T-helper 9 cell (primary cell): Measurements from ENCODE around the gene ERAL1.
"Not testable (repeated sequence)": the region's sequence is repeated elsewhere in the genome, so short reads cannot be mapped to it uniquely, and the experiment has no call there.

ENCODE experiments used
- DNase-seq: peaks from one replicate; pipeline ENCODE4 v3.0.0-alpha.2; 2020
- total RNA-seq, 2 donors: gene quantifications; one replicate each; lab custom pipeline; 2026; lab: John Stamatoyannopoulos, UW

ERAL1 gene
- total RNA-seq = 8.4 to 19.5 reads per million in 2 donors

DNA sequence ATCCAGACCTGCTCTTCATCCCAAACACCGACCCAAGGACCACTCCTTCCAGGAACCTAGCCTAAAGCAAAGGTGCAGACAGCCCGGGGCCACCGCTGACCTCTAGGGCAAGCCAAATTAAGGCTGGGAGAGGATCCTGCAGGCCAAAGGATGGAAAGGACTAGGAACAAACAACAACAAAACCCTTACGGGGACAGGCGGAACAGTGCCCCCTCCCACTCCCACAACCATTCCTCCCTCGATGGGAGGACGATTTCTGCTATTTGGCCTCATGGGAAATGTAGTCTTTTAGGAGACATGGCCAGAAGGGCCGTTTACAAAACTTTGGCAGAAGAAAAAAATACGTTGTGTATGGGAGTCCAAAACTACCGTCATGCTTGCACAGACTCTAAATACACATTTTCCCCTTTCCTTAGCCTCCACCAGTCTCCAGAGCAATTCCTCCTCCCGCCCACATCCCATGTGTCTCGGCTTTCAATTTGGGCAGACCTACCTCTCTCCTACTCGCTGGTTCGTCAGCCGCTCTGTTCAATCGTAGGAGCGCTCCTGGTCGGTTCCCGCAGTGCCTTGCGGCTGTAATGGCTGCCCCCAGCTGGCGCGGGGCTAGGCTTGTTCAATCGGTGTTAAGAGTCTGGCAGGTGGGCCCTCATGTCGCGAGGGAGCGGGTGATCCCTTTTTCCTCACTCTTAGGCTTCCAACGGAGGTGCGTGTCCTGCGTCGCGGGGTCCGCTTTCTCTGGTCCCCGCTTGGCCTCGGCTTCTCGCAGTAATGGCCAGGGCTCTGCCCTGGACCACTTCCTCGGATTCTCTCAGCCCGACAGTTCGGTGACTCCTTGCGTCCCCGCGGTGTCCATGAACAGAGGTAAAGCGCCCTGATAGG is at the start of gene ERAL1:
TSS of gene ERAL1 (plus strand) at position 560 of the 879 bp plus-strand sequence. CDS start at position 579, 19 bp downstream.
- peak; percentile 74 for DNase-seq

DNA sequence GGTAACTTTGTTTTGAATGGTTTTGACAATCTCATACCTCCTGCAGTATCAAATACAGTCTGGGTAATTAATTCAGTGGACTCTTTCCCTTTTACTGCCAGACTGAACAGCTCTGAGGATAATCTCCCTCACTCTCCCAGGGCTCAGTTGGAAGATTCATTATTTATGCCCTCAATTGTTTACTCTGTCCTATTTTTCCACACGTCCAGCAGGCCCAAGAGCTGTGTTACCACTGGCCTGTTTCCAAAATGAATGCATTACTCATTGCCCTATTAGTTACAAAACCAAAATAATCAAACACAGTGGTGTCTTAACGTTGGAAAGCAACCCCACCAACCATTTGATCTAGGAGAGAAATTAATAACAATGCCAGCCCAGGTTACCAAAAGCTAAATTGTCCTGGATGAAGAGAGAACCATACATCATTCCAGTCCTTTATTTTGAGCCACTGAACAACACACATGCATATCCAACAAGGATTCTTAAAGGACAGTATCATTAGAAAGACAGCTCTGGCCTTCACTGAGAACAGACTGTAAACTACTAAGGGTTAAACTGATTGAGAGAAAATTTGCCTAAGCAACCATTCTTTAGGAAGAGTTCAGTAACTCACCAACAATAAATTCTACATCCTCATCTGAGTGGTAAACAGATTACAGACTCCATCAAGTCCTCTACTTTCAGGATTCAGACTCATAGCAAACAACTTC is 46.7 kb upstream of the ERAL1 start:
- no peak for DNase-seq

DNA sequence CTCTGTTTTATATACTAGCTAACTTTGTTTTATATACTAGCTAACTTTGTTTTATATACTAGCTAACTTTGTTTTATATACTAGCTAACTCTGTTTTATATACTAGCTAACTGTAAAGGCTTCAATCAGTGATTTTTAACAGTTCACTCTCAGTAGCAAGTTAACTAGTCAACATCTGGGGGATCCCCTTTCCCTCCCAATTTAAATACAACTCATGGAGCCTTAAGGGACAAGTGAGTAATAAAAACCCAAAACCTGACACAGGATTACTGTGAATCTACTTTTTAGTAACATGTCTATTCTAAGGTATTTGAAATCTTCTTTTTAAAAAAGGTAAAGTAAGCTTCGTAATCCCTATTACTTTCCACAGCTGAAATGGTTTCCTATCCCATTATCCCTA is 44.4 kb upstream of the ERAL1 start:
- DNase-seq = no peak

DNA sequence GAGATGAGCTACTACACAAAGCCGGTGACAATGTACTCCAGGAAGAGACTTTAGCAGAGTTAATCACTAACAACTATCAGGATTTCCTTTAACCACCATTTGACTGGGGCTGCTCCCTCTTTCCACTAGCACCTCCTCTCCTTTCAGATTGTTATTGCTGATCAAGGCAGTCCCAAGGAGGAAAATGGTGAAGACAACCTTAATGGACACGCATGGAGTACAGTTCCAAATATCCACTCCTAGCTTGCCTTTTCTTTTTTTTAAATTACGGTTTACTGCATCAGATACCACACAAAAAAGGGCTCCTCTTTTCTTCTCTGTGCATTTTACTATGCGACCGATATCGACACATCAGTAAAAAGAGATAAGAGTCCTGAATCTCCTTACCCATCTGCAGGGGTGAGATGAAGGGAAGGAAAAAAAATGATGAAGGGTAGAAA is 43.1 kb upstream of the ERAL1 start:
- no peak for DNase-seq

DNA sequence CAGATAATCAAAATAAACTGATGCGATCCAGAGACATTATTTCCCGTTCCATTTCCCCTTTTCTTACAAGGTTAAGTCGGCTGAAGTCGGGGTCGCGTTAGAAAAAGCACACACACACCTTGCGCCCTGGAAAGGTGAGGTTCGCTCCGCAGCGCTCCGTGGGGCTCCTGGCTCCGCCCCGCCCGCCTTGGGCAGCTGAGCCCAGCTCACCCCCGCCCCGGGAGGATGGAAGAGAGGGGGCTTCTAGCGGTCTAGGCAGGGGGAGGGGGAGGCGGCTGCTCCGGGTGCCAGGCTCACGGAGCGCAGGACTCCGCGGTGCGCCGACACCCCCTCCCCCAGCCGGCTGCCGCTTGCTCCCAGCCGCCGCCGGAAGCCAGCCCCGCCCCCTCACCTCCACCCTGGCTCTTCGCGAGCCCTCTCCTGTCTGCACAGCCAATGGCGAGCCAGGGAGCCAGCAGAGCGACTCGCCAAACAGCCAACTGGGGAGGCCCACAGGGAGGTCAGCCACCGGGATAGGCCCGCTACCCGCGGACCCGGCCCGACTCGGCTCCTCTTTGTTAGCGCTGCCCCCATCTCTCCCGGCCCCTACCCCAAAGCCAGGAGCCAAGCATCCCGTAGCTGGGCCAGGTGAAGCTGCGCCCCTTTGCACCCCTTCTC is 42.6 kb upstream of the ERAL1 start:
- DNase-seq = peak; percentile 96

DNA sequence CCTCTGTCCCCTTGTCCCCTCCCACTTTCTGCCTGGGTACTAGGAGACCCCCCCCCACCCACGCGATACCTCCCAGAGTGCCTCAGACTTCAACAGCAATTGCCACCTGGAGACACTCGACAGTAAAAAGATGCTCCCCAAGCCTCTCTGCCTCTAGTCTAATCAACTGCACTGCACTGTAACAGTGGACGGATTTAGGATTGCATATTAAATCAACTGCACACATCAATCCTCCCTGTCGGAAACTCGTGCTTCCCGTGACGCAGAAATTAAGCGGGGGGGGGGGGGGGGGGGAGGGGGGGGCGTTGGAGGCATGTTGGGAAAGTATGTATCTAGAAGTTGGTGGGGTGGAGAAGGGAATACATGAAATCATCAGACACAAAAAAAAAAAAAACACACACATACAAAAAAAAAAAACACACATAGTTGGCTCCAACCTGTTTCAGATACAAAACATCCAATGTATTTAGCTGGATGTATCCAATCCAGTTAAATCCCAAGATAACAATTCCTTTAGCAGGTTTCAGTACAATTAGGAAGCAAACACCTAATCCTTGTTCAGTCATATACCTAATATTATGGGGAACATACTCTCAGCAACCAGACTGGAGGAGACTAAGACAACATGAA is 42.0 kb upstream of the ERAL1 start:
- DNase-seq = no peak

DNA sequence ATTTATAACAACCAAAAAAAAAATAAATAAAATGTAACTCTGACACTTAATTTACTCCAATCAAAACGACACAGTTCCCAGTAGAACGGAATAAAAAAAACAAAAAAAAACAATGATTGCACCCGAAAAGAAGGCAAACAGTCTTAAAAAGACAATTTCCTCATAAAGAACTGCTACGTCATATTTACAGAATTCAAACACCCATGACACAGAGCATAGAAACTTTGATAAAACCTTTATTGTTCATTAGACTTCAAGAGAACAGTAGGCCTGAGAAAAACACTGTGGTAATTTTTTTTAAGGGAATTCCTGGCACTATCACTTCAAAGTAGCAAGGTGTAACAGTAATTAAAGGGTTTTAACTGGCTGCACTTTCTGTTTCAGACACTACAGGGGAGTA is 38.3 kb upstream of the ERAL1 start:
- no peak for DNase-seq

DNA sequence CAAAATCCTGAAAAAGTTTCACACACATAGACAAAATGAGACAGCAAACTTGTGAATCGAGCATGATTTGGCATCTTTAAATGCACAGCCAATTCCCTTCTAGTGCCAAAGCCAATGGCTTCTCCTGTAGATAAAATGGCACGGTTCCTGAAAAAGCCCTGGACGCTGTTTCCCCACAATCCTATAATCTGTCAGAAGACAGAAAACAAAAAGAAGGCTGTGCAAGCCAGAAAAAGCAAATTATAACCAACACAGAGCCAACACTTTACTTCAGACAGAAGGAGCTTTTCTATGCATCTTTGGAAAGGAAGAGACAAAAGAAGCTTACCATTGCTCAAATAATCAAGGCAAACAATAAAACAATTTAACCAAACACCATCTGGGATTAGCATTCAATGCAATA is 36.0 kb upstream of the ERAL1 start:
- DNase-seq = no peak

DNA sequence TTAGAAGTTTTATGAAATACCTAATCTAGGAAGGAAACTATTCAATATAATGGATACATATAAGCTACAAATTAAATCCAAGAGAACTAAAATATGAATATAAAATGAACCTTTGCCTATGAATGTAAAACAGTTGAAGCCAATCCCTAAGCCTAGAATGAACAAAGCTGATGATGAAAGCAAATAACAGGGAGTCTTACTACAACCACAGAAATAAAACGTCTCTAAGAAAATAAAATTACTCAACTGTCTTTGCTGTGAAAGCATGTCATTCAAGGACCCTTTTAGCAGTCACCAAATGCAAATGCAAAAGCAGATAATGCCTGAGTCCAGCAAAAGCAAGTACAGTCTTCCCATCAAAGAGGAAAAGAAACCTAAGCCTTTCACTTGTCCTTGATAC is 35.2 kb upstream of the ERAL1 start:
- DNase-seq = no peak

DNA sequence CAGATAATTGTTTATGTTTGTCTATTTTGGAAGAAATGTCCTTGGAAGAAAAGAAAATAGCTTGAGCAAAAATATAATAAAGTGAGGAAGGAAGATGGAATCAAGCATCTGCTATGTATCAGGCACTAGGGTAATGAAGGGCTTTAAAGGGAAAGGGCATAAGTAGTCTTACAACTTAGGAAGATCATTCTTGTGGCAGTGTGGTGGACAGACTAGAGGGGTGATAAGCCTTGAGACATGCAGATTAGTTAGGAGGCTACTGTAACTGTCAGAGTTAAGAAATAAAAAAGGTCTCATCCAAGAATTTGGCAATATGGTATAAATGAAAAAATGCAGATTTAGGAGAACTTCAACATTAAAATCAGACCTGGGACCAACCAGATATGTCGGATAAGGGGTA is 27.1 kb upstream of the ERAL1 start:
- no peak for DNase-seq

DNA sequence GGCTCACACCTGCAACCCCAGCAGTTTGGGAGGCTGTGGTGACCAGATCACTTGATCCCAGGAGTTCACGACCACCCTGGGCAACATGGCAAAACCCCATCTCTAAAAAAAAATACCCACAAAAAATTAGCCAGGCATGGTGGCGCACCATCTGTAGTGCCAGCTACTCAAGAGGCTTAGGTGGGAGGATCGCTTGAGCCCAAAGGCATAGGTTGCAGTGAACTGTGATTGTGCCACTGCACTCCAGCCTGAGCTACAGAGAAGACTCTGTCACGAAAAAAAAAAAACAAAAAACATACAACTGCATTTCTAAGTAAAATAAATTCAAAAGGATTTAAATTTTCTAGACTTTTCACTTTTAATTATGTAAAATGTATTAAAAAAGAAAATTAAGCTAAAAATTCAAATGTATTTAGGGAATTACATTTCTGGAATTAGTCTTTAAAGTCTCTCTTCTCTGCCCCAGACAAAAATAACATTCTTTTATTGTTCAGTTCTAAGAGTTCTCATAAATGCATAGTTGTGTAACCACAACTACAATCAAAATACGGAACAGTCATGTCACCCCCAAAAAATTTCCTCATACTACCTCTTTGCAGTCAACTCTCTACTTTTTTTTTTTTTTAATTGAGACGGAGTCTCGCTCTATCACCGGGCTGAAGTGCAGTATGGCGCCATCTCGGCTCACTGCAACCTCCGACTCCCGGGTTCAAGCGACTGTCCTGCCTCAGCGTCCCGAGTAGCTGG is 26.3 kb upstream of the ERAL1 start:
- no peak for DNase-seq

DNA sequence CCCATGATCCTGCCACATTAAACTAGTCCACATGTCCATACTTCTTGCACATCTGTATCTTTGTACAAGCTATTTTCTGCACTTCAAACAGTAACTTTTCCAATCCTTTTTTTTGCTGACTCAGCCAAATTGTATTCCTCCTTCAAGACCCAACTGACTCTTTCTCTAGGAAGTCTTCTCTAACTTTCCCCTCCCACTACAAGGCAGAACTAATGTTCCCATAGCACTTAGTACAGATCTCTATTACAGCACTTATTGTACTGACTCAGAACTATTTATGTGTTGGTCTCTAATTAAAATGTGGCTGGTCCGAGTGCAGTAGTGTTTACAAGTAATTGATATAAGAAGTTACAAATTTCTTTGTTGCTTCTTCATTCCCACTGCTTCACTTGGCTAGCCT is 20.4 kb upstream of the ERAL1 start:
- no peak for DNase-seq

DNA sequence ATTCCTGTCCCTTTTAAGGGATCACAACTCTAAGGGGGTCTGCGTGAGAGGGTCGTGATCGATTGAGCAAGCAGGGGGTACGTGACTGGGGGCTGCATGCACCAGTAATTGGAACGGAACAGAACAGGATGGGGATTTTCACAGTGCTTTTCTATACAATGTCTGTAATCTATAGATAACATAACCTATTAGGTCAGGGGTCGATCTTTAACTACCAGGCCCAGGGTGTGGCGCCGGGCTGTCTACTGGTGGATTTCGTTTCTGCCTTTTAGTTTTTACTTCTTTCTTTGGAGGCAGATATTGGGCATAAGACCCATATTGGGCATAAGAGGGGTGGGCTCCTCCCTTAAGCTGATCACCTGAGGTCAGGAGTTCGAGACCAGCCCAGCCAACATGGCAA is 18.3 kb upstream of the ERAL1 start:
- not testable (repeated sequence) for DNase-seq

DNA sequence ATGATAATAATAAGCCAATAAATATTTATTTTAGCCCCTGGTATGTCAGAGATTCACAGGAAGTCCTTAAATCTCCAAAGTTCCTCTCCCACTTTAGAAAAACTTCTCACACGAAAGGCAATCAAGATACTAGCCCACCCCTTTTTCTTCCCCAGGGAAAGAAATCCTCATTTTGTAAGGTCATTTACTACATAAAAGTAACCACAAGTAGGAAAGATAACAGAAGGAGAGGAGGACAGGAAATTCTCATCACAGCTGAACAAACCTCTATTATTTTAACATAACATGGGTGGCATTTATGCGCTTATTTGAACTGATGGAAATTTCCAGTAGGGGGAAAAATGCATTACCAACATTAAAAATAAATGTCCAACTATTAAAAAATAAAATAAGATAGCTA is 15.6 kb upstream of the ERAL1 start:
- no peak for DNase-seq

DNA sequence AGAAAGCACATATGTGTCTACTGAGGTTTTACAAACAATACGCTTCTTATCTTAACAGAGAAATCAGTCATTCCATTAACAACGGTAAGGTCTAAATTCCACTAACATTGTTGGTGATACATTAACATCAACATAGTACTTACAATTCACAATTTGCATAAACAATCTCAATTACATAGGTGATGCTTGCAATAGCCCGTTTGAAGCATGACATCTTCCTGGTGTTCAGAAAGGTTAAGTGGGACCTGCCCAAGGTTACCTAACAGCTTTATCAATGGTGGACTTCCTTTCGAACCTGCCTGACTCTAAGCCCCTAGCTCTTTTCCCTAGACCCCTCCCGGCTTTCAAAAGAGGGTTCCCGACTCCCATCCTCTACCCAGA is 12.9 kb upstream of the ERAL1 start:
- no peak for DNase-seq

DNA sequence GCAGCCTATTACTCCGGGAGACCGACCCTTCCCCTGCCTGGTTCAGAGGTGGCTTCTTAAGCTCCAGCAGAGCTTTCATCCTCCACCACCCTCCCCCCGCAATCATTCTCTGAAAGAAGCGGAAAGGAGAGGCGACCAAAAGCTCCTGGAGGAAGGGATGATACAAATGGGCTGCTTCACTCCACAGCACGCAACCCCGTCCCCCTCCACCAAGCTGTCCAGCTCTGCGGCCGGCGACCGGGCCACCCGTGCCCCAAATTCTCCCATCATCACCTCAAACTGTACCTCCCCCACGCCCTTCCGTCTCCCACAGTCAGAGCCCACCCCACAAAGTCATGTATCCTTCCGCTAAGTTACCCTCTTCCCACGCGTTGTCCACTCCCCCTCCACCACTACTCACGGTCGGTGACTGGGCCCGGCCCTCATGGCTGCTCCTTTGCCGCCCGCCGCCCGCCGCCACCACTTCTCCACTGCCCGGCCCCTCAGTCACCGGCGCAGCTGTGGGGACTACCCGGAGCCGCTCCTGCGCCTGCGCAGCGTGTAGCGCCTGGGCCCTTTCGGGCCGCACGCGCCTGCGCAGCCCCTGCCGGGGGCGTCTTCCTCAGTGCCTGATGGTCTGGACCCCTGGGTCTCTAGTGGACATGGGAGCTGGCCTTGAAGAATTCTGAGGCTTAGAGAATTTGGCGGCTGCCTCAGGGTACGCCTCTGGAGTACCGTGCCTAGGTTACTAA is 12.4 kb upstream of the ERAL1 start, which contains the start of gene FAM222B:
TSS of gene FAM222B (minus strand) at position 509 of the 731 bp plus-strand sequence. CDS start 76,123 bp downstream, outside the sequence.
- peak; percentile 77 for DNase-seq

DNA sequence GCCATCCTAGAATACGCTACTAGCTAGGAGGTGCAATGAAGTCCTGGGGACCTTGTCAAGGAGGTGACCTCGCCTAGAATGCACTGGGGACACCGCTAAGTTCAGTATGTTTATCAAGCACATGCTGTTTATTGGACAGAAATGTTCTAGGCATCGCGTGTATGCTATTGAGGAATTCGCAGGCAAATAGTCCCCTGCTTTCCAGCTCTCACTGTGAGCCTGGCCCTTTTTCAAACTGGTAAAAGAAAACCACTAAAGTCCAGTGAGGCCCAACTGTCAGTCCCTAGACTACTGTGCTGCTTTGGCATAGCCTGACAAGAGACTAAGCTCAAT is 11.0 kb upstream of the ERAL1 start:
- no peak for DNase-seq

DNA sequence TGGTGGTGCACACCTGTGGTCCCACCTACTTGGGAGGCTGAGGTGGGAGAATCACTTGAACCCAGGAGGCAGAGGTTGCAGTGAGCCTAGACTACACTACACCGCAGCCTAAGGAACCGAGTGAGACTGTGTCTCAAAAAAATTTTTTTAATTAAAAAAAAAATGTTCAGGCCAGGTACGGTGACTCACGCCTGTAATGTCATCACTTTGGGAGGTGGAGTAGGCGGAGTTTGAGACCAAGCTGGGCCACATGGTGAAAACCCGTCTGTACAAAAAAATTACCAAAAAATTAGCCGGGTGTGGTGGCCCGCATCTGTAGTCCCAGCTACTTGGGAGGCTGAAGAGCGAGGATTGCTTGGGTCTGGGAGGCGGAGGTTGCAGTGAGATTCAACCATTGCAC is 8.6 kb upstream of the ERAL1 start:
- no peak for DNase-seq

DNA sequence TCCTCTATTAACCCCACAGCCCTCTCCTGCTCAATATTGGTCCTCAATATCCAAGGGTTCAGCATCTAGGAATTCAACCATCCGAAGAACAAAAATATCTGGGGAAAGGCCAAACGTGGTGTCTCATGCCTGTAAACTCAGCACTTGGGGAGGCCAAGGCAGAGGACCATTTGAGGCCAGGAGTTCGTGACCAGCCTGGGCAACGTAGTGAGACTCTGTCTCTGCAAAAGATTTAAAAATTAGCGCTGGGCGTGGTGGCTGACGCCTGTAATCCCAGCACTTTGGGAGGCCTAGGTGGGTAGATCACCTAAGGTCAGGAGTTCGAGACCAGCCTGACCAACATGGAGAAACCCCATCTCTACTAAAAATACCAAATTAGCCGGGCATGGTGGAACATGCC is 8.1 kb upstream of the ERAL1 start:
- not testable (repeated sequence) for DNase-seq

DNA sequence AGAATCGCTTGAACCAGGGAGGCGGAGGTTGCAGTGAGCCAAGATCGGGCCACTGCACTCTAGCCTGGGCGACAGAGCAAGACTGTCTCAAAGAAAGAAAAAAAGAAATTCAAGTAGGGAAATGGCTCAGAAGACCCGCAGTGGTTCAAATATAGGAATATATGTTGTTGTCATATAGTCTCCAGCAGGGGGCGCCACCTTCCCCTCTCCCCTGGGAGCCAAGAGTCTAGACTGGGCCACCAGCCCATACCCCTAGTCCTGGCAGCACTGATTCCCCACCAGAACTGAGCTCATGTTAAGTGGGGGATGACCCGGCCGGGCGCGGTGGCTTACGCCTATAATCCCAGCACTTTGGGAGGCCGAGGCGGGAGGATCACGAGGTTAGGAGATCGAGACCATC is 6.1 kb upstream of the ERAL1 start:
- peak; percentile 52 for DNase-seq

DNA sequence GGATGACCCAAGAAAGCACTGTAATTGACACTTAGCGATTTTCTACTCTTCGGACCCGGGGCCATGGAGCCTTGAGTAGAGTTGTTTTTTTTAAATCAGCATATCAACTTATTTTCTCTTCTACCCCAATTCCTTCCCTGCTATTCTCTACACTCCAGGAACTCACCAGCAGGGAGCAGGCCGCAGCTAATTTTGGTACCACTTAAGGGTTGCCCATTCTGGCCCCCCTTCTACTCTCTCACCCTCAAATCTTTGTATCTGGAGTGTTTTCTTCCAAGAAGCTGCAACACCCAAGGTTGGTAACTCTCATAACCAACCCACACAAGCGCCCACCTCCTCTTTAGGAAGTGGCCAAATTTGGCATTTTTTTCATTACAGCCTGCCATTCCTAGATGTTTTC is 5.5 kb upstream of the ERAL1 start:
- no peak for DNase-seq

DNA sequence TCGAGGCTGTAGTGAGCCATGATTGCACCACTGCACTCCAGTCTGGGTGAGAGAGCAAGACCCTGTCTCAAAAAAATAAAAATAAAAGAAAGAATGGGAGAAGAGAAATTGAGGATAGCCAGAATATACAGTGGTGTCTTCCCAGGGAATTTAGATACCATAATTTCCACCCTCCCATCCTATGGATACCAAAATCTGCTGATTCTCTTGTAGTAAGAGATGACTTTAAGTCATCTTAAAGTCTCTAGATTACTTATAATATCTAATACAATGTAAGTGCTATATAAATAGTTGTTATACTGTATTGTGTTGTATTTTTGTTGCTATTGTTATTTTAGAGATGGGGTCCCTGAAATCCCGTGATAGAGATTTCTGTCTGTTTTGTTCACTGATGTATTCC is 1.5 kb upstream of the ERAL1 start:
- DNase-seq = no peak
